Neuron (in vitro differentiated cells): Measurements from ENCODE around the gene IKZF5.

Source experiments
- H2AFZ ChIP-seq: one replicate; pipeline ENCODE4 v1.6.1; 2013; ENCODE audit warnings: low read depth, mild to moderate bottlenecking, inconsistent platforms, low read length, moderate library complexity
- H3K27me3 ChIP-seq: one replicate; pipeline ENCODE4 v1.6.1; 2013; ENCODE audit warnings: low read length; ENCODE audit not compliant: insufficient read depth
- H3K36me3 ChIP-seq: one replicate; pipeline ENCODE4 v1.6.1; 2013; ENCODE audit warnings: low read length; ENCODE audit not compliant: insufficient read depth
- H3K4me1 ChIP-seq: one replicate; pipeline ENCODE4 v1.6.1; 2013; ENCODE audit warnings: low read length; ENCODE audit not compliant: insufficient read depth
- H3K4me3 ChIP-seq: 2 replicates; pipeline ENCODE4 v1.5.1; 2013; ENCODE audit warnings: mild to moderate bottlenecking, low read length, moderate library complexity
- H3K9me3 ChIP-seq: one replicate; pipeline ENCODE4 v1.6.1; 2013; ENCODE audit warnings: low read length

Gene IKZF5

GRCh38 chr10:123027861-123028260, 19.3 kb upstream of the IKZF5 start:
- Histone ChIP-seq H3K4me3 (no peak overlapping the region), H3K36me3 (no peaks in the 10 kb centered on the region), H3K9me3 (no peaks in the 10 kb centered on the region), H2AFZ (no peak overlapping the region), H3K4me1 (no peaks in the 10 kb centered on the region), H3K27me3 (no peaks in the 10 kb centered on the region)

- Histone ChIP-seq H2AFZ (no peak overlapping the region), H3K9me3 (no peaks in the 10 kb centered on the region), H3K36me3 (no peaks in the 10 kb centered on the region), H3K27me3 (no peaks in the 10 kb centered on the region), H3K4me1 (no peaks in the 10 kb centered on the region), H3K4me3 (no peak overlapping the region)
These were observed 17.7 kb upstream of the IKZF5 start for GRCh38 chr10:123026302-123026701.

GRCh38 chr10:123024540-123024939, 15.9 kb upstream of the IKZF5 start:
- no peak overlapping the region for H3K4me3 ChIP-seq
- H2AFZ ChIP-seq = no peak overlapping the region
- H3K36me3 ChIP-seq = no peaks in the 10 kb centered on the region
- H3K27me3 ChIP-seq = no peaks in the 10 kb centered on the region
- H3K9me3 ChIP-seq = no peaks in the 10 kb centered on the region
- H3K4me1 ChIP-seq = no peaks in the 10 kb centered on the region

GRCh38 chr10:123021517-123021916, 12.9 kb upstream of the IKZF5 start:
- Histone ChIP-seq H2AFZ (no peak overlapping the region), H3K4me3 (no peak overlapping the region), H3K36me3 (no peaks in the 10 kb centered on the region), H3K27me3 (no peaks in the 10 kb centered on the region), H3K9me3 (no peaks in the 10 kb centered on the region), H3K4me1 (no peaks in the 10 kb centered on the region)

- no peaks in the 10 kb centered on the region for H3K4me1 ChIP-seq
- no peaks in the 10 kb centered on the region for H3K27me3 ChIP-seq
- H3K36me3 ChIP-seq = no peaks in the 10 kb centered on the region
- no peak overlapping the region for H3K4me3 ChIP-seq
- H2AFZ ChIP-seq = no peak overlapping the region
- no peaks in the 10 kb centered on the region for H3K9me3 ChIP-seq
These were observed 11.5 kb upstream of the IKZF5 start for GRCh38 chr10:123019941-123020703.

GRCh38 chr10:123019264-123019663, 10.7 kb upstream of the IKZF5 start:
- Histone ChIP-seq H3K27me3 (no peaks in the 10 kb centered on the region), H3K9me3 (no peaks in the 10 kb centered on the region), H3K36me3 (no peaks in the 10 kb centered on the region), H3K4me3 (no peak overlapping the region), H3K4me1 (no peaks in the 10 kb centered on the region), H2AFZ (no peak overlapping the region)

GRCh38 chr10:123018531-123018930, 9.9 kb upstream of the IKZF5 start:
- Histone ChIP-seq H2AFZ (no peak overlapping the region), H3K4me1 (no peaks in the 10 kb centered on the region), H3K36me3 (no peaks in the 10 kb centered on the region), H3K9me3 (no peaks in the 10 kb centered on the region), H3K27me3 (no peaks in the 10 kb centered on the region), H3K4me3 (no peak overlapping the region)

- Histone ChIP-seq H3K4me3 (no peak overlapping the region), H3K9me3 (no peaks in the 10 kb centered on the region), H3K4me1 (no peaks in the 10 kb centered on the region), H3K36me3 (no peaks in the 10 kb centered on the region), H3K27me3 (no peaks in the 10 kb centered on the region), H2AFZ (no peak overlapping the region)
These were observed 9.0 kb upstream of the IKZF5 start for GRCh38 chr10:123017421-123018165.

GRCh38 chr10:123016228-123016627, 7.6 kb upstream of the IKZF5 start:
- H3K4me1 ChIP-seq = no peaks in the 10 kb centered on the region
- no peak overlapping the region for H3K4me3 ChIP-seq
- H3K27me3 ChIP-seq = no peaks in the 10 kb centered on the region
- no peak overlapping the region for H2AFZ ChIP-seq
- no peaks in the 10 kb centered on the region for H3K9me3 ChIP-seq
- H3K36me3 ChIP-seq = no peaks in the 10 kb centered on the region

- no peak overlapping the region for H2AFZ ChIP-seq
- H3K27me3 ChIP-seq = no peaks in the 10 kb centered on the region
- H3K9me3 ChIP-seq = no peaks in the 10 kb centered on the region
- no peak overlapping the region for H3K4me3 ChIP-seq
- H3K36me3 ChIP-seq = no peaks in the 10 kb centered on the region
- peaks cover 3% of the 10 kb centered on the region for H3K4me1 ChIP-seq
These were observed 6.2 kb upstream of the IKZF5 start for GRCh38 chr10:123014772-123015171.

GRCh38 chr10:123013456-123014419, 5.1 kb upstream of the IKZF5 start:
- Histone ChIP-seq H3K27me3 (no peaks in the 10 kb centered on the region), H3K9me3 (no peaks in the 10 kb centered on the region), H3K4me3 (no peak overlapping the region), H3K4me1 (peaks cover 3% of the 10 kb centered on the region), H2AFZ (no peak overlapping the region), H3K36me3 (no peaks in the 10 kb centered on the region)

GRCh38 chr10:123011987-123012386, 3.4 kb upstream of the IKZF5 start:
- no peaks in the 10 kb centered on the region for H3K36me3 ChIP-seq
- no peak overlapping the region for H2AFZ ChIP-seq
- H3K9me3 ChIP-seq = no peaks in the 10 kb centered on the region

More at GRCh38 chr10:123011987-123012386, 3.4 kb upstream of the IKZF5 start:
- H3K27me3 ChIP-seq = no peaks in the 10 kb centered on the region
- no peak overlapping the region for H3K4me3 ChIP-seq
- H3K4me1 ChIP-seq = peaks cover 12% of the 10 kb centered on the region
